DMS79 treated with DMSO at 0.1 percent for 48 hours (cell line): ENCODE results near the gene DCUN1D1.

ENCODE experiments used
- DNase-seq: peaks from one replicate; lab custom pipeline; 2025; lab: John Stamatoyannopoulos, UW

DCUN1D1 gene

DNA sequence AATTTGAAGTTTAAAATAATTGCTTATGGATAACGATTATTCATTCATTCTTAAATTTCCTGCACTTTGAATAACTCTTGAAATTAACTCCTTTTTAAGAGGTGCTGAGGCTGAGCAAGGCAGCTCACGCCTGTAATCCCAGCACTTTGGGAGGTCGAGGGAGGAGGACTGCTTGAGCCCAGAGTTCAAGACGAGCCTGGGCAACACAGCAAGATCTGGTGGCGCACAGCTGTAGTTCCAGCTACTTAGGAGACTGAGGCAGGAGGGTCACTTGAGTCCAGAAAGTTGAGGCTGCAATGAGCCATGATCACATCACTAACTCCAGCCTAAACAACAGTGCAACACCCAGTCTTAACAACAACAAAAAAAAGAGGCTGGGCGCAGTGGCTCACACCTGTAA lies 8.0 kb downstream of the DCUN1D1 start:
- no peak for DNase-seq

DNA sequence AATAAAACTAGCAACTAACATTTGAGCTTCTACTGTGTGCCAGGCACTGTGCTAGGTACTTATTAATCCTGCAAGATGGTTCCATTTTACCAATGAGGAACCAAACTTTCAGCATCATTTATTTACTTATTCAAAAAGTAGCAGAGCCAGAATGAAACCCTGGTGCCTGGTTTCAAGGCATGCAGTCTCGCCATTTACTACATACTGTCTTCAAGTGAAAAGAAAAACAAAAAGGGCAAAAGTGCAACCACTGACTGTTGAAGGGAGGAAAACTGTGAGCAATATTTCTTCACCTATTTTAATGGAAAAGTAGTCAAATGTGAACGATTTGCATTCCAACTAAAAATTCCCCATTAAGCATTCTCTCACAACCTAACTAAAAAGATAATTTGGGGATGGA lies 8.7 kb downstream of the DCUN1D1 start:
- DNase-seq, result no peak

DNA sequence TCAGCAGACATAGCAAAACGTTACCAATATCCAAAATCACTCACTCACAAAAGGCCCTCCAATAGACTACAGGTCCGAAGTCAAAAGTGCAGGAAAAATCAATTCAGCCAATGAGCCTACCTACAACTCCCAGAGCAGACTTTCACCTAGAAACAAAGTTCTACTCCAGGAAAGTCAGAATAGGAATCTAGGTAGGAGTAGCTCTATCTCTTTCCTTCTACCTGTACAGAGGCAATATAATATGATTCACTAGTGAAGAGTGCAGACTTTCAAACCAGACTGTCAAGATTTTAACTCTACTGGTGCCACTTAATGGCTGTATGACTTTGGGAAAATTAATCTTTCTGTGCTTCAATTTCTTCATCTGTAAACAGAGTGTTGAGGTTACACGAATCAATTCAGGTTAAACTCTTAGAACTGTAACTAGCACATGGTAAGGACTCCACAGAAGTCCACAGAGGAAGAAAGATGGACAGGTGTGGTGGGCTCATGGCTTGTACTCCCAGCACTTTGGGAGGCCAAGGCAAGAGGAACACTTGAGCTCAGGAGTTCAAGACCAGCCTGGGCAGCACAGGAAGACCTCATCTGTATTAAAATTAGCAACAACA lies 9.4 kb downstream of the DCUN1D1 start:
- no peak for DNase-seq

DNA sequence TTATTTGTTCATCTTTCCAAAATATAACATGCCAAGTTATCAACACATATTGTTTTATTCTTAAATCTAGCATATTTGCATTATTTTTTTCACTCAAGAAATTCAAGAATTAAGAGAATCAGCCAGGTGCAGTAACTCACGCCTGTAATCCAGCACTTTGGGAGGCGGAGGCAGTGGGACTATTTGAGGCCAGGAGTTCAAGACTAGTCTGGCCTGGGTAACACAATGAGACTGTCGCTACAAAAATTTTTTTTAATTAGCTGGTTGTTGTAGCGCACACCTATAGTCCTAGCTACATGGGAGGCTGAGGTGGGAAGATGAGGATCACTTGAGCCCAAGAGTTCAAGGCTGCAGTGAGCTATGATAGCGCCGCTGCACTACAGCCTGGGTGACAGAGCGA lies 10.5 kb downstream of the DCUN1D1 start:
- DNase-seq, result no peak

DNA sequence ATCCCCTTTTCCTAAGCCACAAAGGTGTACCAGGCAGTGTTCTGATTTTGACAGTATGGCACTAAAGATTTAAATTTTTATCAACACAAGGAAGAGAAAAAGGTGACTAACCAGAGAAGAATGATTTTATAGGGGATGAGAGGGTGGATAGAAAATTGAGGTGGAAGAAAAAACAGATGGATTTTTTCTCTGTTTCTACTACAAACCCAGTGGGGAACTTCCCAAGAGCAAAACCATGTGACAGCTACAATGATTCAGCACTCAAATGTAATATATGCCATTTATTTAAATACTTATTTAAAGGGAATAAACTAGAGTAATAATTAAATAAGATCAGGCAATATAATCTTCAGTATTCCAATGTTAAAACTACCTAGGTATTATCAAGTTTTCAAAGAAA lies 11.1 kb downstream of the DCUN1D1 start:
- no peak for DNase-seq

DNA sequence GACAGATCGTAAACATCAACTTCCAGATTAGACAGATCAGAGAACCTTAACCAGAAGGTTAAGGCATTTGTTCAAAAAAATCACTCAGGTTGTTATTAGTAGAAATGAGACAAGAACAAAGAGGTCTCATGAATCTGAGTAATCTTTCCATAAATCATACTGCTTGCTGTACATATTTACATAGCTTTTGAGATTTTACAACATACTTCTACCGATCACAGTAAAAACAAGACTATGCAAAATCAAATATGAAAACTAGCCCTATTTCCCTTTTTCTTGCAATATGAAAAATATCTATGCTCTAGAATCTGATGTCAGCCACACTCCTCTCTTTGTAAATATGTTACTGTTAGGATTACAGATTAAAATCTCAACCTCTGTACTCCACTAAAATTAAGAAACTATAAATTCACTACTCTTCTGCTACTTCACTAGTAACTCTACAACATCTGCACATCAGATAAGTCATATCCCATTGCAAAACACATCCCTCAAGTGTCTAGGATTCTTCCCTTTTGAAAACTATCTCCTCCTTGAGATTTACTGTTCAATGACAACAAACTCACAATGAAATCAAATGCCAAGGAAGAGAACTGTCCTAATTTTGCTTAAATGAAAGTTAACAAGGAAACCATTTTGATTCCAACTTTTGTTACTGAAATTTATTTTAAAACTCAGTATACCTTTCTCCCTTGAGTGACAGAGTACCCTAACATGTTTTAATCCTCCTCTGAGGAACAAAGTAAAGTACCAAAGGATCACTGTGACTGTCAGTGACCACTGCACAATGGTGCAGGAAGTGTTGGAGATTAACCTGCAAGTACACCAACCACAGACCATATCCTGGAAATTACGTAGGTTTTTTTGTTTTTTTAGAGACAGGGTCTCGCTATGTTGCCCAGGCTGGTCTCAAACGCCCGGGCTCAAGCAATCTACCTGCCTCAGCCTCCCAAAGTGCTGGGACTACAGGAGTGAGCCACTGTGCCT lies 12.8 kb downstream of the DCUN1D1 start:
- no peak for DNase-seq

DNA sequence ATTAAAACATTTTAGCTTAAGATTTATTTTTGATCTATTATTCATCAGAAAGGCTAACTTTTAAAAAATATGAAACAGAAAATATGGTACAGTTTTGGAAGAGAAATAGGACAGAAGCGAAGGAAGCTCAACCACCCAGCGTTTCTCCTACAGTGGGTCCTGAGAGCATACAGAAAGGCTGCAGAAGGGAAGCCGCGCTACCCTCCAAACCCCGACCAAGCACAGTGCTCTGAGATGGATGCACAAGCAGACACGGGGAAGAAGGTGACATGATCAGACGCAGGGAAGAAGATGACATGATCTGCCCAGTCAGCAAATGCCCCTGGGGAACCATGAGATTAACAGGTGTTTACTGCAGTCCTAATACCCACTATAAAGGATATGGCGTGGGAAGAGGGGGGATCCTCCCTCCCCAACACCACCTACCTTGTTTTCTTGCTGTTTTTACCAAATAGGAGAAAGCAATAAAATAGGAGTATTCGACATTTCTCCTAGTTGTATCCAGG lies 14.4 kb downstream of the DCUN1D1 start:
- no peak for DNase-seq

DNA sequence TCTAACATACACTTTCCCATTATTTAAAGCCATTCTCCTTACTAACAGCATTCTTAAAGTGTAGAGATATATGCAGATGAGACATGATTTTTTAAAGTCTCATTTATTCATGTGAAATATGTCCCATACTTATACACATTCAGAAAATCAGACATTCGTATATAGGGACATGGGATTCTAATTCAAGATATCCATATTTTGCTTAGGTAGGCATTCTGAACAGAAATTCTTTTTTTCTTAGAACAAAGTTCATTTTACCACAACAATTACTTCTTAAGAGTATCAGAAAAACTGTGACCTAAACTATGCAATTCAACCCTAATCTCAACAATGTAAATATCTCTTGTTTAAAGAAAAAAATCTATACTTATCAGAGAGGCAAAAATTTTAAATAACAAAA lies 16.2 kb downstream of the DCUN1D1 start:
- DNase-seq, result no peak

DNA sequence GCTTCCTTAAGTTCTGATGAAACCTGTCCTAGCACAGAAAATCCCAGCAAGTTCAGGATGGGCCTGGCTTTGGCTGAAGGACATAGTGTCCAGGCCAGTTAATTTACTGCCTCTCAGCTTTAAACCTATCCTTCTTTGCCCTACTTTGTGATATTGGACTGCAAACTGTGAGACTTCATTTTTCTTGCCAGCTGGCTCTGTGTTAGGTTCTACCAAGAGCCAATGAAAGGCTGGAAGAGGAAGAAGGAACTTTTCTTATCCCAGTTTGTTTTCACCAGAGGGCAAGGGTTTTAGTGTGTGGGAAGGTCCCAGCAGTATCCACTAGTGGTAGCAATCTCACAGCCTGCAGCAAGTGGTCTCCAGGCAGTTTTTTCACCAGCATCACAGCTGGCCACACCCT lies 18.2 kb downstream of the DCUN1D1 start:
- DNase-seq, result no peak

DNA sequence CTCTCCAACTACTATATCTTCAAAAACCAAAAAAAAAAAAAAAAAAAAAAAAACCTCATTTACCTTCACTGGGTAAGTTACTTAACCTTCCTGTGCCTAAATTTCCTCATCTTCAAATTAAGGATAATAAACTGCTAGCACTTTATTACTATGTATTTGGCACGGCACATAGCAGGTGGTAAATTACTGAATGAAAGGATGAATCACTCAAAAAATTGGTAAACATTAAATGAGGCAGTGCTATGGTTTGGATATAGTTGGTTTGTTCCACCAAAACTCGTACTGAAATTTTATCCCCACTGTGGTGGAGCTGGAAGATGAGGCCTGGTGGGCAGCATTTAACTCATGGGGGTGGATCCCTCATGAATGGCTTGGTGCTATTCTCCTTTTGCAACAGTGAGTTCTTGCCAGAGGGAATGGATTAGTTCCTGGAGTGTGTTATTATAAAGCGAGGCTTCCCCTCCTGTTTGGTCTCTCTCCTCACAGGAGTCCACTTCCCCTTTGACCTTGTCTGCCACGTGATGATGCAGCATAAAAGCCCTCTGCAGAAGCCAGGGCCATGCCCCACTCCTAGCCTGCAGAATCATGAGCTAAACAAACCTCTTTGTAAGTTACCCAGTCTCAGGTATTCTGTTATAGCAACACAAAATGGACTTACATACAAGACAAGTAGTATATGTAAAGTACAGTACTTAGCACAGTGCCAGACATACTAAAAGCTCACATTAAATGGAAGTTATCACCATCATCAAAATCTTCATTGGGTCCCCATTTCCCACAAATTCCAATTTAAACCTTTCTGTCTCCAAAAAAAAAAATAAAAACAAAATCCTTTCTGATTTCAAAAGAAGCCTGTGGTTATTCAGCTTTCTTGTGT lies 20.6 kb downstream of the DCUN1D1 start:
- no peak for DNase-seq

DNA sequence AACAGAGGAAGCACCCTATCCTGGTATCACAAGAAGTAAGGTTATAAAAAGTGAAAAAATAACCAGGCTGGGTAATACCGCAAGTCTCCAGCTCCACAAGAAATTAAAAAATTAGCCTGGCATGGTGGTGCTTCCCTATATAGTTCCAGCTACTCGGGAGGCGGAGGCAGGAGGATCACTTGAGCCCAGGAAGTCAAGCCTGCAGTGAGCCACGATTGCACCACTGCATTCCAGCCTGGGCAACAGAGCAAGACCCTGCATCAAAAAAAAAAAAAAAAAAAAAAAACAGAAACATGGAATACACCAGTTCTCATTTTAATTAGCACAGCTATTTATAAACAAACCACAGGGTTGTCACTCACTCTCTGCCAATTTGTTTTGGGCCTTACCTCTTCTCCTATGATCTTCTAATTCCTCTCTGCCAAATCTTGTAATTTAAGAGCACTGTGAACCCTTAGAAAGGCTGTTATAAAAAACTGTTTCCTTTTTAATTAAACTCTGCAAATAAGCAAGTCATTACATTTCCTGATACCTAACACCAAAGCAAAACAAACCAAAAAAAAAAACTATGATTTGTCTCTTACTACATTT lies 22.6 kb downstream of the DCUN1D1 start:
- no peak for DNase-seq

DNA sequence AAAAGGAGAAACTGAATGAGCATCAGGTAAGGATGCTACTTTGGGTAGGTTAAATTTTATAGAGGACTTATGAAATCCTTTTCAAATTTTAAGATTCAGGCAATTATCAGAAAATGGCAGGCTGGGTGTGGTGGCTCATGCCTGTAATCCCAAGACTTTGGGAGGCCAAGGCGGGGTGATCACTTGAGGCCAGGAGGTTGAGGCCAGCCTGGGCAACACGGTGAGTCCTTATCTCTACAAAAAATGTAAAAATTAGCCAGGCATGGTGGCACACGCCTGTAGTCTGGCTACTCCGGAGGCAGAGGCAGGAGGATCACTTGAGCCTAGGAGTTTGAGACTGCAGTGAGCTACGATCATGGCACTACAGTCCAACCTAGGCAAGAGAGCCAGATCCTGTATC lies 23.1 kb downstream of the DCUN1D1 start:
- DNase-seq, result no peak

DNA sequence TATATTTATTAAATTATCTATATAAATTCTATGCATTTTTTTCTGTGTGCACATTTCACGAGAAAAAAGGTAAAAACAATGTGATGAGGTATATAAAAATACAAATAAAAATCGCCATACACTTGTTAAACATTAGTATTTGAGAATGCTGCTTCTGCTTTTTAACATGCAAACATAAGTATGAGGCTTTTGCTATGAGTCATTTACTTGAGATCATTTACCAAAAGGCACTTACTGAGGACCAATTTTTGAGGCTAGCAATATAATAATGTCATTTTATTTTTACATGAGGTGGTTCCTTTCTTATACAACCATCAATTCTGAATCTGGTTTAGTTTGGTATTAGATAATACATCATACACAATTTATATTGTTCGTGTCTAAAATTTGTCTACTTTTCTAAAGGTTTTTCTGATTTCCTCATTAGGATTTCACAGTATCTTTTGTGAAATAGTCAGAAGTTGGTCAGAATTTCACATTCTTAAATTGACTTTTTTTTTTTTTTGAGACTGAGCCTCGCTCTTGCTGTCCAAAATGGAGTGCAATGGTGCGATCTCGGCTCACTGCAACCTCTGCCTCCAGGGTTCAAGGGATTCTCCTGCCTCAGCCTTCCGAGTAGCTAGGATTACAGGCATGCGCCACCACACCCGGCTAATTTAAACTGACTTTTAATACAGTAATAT lies 25.6 kb downstream of the DCUN1D1 start:
- no peak for DNase-seq

DNA sequence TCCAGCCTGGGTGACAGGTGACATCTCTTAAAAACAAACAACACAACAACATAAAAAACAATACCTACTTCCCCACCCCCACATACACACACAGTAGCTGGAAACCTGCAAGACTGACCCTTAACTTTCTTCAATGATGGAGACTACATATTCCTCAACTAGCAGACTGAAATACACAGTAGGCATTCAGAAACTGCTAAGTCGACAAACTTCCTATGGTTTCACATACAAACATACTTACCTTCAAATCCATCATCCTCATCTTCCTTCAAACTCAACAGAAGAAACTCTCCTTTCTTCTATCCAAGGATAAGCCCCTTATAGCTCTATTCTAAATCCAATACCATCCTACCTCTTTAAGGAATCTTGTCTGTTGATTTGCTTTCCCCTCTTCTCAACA lies 30.6 kb downstream of the DCUN1D1 start:
- no peak for DNase-seq

DNA sequence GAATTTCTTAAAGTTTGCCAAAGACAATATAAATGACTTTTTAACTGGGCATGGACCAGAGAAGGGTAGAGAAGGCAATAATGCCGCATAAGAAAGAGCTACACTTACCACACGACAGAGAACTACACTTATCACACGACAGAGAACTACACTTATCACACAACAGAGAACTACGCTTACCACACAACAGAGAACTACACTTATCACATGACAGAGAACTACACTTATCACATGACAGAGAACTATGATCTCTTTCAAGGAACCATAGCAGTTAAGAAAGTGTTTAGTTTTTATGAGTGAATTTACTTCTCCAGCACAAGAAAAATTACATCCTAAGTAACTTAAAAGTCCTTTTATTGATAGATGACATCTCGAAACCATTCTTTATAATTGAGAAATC lies 32.0 kb downstream of the DCUN1D1 start:
- no peak for DNase-seq

DNA sequence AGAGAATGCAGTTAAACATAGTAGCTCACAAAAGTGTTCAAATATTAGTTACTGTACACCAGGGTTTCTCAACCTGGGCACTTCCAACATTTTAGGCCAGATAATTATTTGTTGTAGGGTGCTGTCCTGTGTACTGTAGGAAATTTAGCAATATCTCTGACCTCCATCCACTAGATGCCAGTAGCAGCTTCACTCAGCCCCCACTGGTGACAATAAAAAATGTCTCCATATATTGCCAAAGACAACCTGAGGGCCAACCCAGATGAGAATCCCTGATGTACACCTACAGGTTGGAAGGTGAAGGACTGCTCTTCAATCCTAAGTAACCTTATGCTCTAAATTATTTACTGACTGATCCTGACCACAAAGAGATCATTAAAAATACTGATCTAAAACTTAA lies 32.5 kb downstream of the DCUN1D1 start:
- no peak for DNase-seq

DNA sequence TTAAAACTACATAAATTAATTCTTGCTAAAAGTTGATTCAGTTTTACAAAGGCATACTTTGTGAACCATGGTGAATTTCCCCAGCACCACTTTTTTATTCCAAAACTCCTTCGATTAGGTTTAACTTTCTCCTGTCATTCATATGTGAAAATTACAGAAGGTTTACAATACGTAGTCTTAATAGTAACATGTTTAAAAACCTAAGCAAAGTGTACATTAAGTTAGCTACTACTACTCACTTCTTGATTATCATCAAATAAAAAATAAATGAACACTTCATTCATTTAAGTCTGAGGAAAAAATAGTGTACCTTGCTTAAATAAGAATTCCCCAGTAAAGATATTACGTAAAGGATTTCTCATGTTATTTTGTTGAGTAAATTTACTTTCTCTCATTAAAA lies 38.6 kb downstream of the DCUN1D1 start:
- no peak for DNase-seq

DNA sequence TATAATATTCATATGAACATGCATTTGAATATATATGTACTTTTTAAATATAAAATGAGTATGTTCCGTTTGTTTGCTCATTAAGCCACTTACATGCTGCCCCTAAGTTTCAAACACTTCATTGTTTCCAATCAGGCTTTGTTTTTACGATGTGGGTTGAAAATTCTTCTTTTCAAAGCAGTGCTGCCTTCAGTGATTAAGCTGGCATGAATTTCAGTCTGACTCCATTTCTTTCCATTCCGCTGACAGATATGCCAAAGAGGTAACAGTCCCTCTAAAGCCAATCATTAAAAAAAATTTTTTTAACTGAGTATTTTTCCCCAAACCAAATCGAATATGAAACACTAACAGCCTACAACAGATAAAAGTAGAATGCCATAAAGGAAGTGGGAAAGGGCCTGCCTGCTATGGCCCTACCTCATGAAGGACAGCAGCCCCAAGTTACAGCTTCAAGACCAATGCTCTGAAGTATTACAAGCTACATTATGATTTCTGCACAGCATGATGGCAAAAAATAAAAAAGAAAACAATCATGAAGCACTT lies 40.0 kb downstream of the DCUN1D1 start:
- no peak for DNase-seq

DNA sequence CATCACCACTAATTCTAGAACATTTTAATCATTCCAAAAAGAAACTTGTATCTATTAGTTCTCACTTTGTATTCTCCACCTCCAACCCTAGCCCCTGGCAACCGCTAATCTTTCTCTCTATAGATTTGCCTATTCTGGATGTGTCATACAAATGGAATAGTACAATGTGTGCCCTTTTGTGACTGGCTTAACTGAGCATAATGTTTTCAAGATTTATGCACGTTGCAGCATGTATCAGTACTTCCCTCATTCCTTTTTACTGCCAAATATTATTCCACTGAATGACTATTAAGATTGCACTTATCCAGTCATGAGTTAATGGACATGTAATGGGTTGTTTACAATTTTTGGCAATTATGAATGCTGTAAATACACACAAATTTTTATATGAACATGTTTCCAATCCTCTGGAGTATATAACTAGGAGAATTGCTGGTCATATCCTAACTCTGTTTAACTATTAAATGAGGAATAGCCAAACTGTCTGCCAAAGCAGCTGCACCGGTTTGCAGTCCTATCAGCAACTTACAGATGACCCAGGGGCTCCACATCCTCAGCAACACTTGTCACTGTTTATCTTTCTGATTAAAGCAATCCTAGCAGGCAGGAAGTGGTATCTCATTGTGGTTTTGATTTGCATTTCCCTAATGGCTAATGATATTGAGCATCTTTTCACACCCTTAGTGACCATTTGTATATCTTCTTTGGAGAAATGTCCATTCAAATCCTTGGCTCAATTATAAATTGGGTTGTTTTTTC lies 42.9 kb downstream of the DCUN1D1 start:
- DNase-seq, result no peak

DNA sequence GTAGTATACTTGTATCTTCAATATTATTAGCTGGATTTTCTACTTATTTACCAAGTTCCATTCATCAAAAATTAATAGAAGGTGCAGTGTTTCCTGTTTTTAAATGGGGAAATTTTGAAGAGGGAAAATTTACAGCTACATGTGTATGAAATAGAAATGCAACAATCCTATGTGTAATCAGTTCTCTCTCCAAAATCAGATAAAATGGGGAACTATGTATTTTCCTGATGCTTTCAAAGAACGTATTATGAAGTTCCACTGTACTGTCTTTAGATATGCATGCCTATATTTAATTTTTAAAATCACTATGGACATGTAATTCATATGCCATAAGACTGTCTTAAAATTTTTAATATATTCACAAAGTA lies 43.4 kb downstream of the DCUN1D1 start:
- DNase-seq, result no peak
